H9 (cell line): ENCODE results near the gene C14orf132. TPM values are rescaled to one million over a fixed set of nuclear protein-coding genes. Genes with fewer than 3 reads are reported as not detected.

Experiments used
- DNase-seq: peaks from one replicate; pipeline ENCODE4 v3.0.0-alpha.2; 2017
- H2AFZ ChIP-seq: one replicate; pipeline ENCODE4 v1.6.1; 2013; ENCODE audit warnings: mild to moderate bottlenecking, low read length, control low read depth, moderate library complexity
- H2AK5ac ChIP-seq: 2 replicates; pipeline ENCODE4 v1.6.1; 2013; ENCODE audit warnings: low read length, control low read depth, mixed read lengths; ENCODE audit not compliant: insufficient read length
- H2BK120ac ChIP-seq: one replicate; pipeline ENCODE4 v1.6.1; 2013; ENCODE audit warnings: low read depth, mild to moderate bottlenecking, low read length, control low read depth, inconsistent platforms; ENCODE audit not compliant: poor library complexity, severe bottlenecking
- H2BK12ac ChIP-seq: 2 replicates; pipeline ENCODE4 v1.6.1; 2013; ENCODE audit warnings: low read length, control low read depth, mixed read lengths, low read depth; ENCODE audit not compliant: insufficient read length
- H2BK15ac ChIP-seq: 2 replicates; pipeline ENCODE4 v1.6.1; 2013; ENCODE audit warnings: low read depth, low read length, control low read depth
- H2BK20ac ChIP-seq: one replicate; pipeline ENCODE4 v1.6.1; 2013; ENCODE audit warnings: low read depth, mild to moderate bottlenecking, low read length, control low read depth, inconsistent platforms; ENCODE audit not compliant: poor library complexity, severe bottlenecking
- H2BK5ac ChIP-seq: 2 replicates; pipeline ENCODE4 v1.6.1; 2013; ENCODE audit warnings: low read length, control low read depth, mixed read lengths; ENCODE audit not compliant: insufficient read length
- H3K14ac ChIP-seq: 2 replicates; pipeline ENCODE4 v1.6.1; 2013; ENCODE audit warnings: low read length, control low read depth; ENCODE audit not compliant: insufficient read depth
- H3K18ac ChIP-seq: 2 replicates; pipeline ENCODE4 v1.6.1; 2013; ENCODE audit warnings: low read depth, mild to moderate bottlenecking, mixed read lengths, low read length, control low read depth; ENCODE audit not compliant: insufficient read length
- H3K23ac ChIP-seq: 2 replicates; pipeline ENCODE4 v1.6.1; 2013; ENCODE audit warnings: low read length, control low read depth, mixed read lengths, low read depth; ENCODE audit not compliant: insufficient read length
- H3K23me2 ChIP-seq: 2 replicates; pipeline ENCODE4 v1.6.1; 2013; ENCODE audit warnings: low read depth, mild to moderate bottlenecking, mixed read lengths, low read length, control low read depth; ENCODE audit not compliant: insufficient read length, poor library complexity, severe bottlenecking
- H3K27ac ChIP-seq: 2 replicates; pipeline ENCODE4 v1.5.1; 2013; ENCODE audit warnings: low read length, control low read depth, mixed read lengths, low read depth; ENCODE audit not compliant: insufficient read length
- H3K27me3 ChIP-seq: 2 replicates; pipeline ENCODE4 v1.6.1; 2013; ENCODE audit warnings: low read length, control low read depth, inconsistent platforms; ENCODE audit not compliant: insufficient read depth
- H3K4ac ChIP-seq: 2 replicates; pipeline ENCODE4 v1.6.1; 2013; ENCODE audit warnings: low read depth, mild to moderate bottlenecking, control low read depth, inconsistent platforms, low read length, moderate library complexity
- H3K4me1 ChIP-seq: 2 replicates; pipeline ENCODE4 v1.6.1; 2013; ENCODE audit warnings: low read length, control low read depth, inconsistent platforms; ENCODE audit not compliant: insufficient read depth
- H3K4me2 ChIP-seq: 2 replicates; pipeline ENCODE4 v1.6.1; 2013; ENCODE audit warnings: low read length, control low read depth, mixed read lengths; ENCODE audit not compliant: insufficient read length, insufficient read depth
- H3K56ac ChIP-seq: 2 replicates; pipeline ENCODE4 v1.6.1; 2013; ENCODE audit warnings: low read depth, mild to moderate bottlenecking, mixed read lengths, low read length, control low read depth; ENCODE audit not compliant: insufficient read length
- H3K79me1 ChIP-seq: 2 replicates; pipeline ENCODE4 v1.6.1; 2013; ENCODE audit warnings: low read depth, mild to moderate bottlenecking, moderate library complexity, low read length, control low read depth, inconsistent platforms; ENCODE audit not compliant: insufficient read depth, poor library complexity, severe bottlenecking
- H3K79me2 ChIP-seq: 2 replicates; pipeline ENCODE4 v1.6.1; 2013; ENCODE audit warnings: low read length, control low read depth, inconsistent platforms; ENCODE audit not compliant: insufficient read depth
- H3K9ac ChIP-seq: 2 replicates; pipeline ENCODE4 v1.6.1; 2013; ENCODE audit warnings: low read length, control low read depth, mixed read lengths; ENCODE audit not compliant: insufficient read length; ENCODE audit errors: extremely low read depth
- H3K9me3 ChIP-seq: one replicate; pipeline ENCODE4 v1.6.1; 2013; ENCODE audit warnings: low read depth, low read length, inconsistent platforms; ENCODE audit not compliant: control insufficient read depth
- H3T11ph ChIP-seq: one replicate; pipeline ENCODE4 v1.6.1; 2013; ENCODE audit warnings: mild to moderate bottlenecking, low read length, control low read depth, inconsistent platforms
- H4K20me1 ChIP-seq: one replicate; pipeline ENCODE4 v1.6.1; 2013; ENCODE audit not compliant: control insufficient read depth, insufficient read length, insufficient read depth
- H4K5ac ChIP-seq: 2 replicates; pipeline ENCODE4 v1.6.1; 2013; ENCODE audit warnings: low read depth, mild to moderate bottlenecking, mixed read lengths, low read length, control low read depth; ENCODE audit not compliant: insufficient read length
- H4K8ac ChIP-seq: replicated peaks from 2 replicates; pipeline ENCODE4 v1.6.1; 2013; ENCODE audit warnings: low read length, control low read depth, mixed read lengths, low read depth; ENCODE audit not compliant: insufficient read length
- H4K91ac ChIP-seq: 2 replicates; pipeline ENCODE4 v1.6.1; 2013; ENCODE audit warnings: low read depth, mild to moderate bottlenecking, moderate library complexity, mixed read lengths, low read length, control low read depth; ENCODE audit not compliant: insufficient read length
- H3K27ac Mint-ChIP-seq, 3 experiments: 2 replicates in 2 of 3; 3 replicates in 1 of 3; pipeline ENCODE4 v1.8.0; 2020 to 2021; ENCODE audit warnings: mixed read lengths in 3 of 3, mild to moderate bottlenecking in 1 of 3, moderate library complexity in 1 of 3
- H3K27me3 Mint-ChIP-seq: 2 replicates; pipeline ENCODE4 v1.8.0; 2021; ENCODE audit warnings: low read depth, mild to moderate bottlenecking, moderate library complexity, mixed read lengths
- H3K36me3 Mint-ChIP-seq, 3 experiments: 2 replicates in 2 of 3; 3 replicates in 1 of 3; pipeline ENCODE4 v1.8.0; 2020 to 2021; ENCODE audit warnings: low read depth in 3 of 3, mixed read lengths in 3 of 3; ENCODE audit not compliant: insufficient read depth in 1 of 3
- H3K4me1 Mint-ChIP-seq, 2 experiments: 2 replicates each; pipeline ENCODE4 v1.8.0; 2020; ENCODE audit warnings: mixed read lengths in 2 of 2
- H3K4me3 Mint-ChIP-seq, 2 experiments: 2 replicates in 1 of 2; 3 replicates in 1 of 2; pipeline ENCODE4 v1.8.0; 2020 to 2021; ENCODE audit warnings: mild to moderate bottlenecking in 2 of 2, mixed read lengths in 2 of 2, moderate library complexity in 1 of 2
- H3K9me3 Mint-ChIP-seq, 2 experiments: 2 replicates in 1 of 2; 3 replicates in 1 of 2; pipeline ENCODE4 v1.8.0; 2020; ENCODE audit warnings: mild to moderate bottlenecking in 2 of 2, mixed read lengths in 2 of 2, moderate library complexity in 1 of 2
- WGBS: extraction: QIAGEN DNeasy Blood & Tissue Kit; methylation state at CpG from one replicate; pipeline ENCODE4 v1.1.7; 2013; ENCODE audit warnings: missing lambda C conversion rate, low lambda C conversion rate, mixed read lengths; ENCODE audit not compliant: insufficient read length; ENCODE audit errors: extremely low coverage; 5-methylcytosine and 5-hydroxymethylcytosine counted together
- total RNA-seq: library from RNA; stranded (reverse); gene quantifications from 2 replicates; pipeline ENCODE4 v1.2.1, GENCODE V29; 2021
- TF ChIP-seq, protein P1 (sequence below): fragments of 200-600 bp; sonication (generic); conservative IDR thresholded peaks from 3 replicates; pipeline ENCODE4 v1.8.0; 2021; ENCODE audit warnings: antibody characterized with exemption, mild to moderate bottlenecking

The C14orf132 gene
- total RNA-seq, 1 experiment from 2014 or later = 5.7 TPM

DNA sequence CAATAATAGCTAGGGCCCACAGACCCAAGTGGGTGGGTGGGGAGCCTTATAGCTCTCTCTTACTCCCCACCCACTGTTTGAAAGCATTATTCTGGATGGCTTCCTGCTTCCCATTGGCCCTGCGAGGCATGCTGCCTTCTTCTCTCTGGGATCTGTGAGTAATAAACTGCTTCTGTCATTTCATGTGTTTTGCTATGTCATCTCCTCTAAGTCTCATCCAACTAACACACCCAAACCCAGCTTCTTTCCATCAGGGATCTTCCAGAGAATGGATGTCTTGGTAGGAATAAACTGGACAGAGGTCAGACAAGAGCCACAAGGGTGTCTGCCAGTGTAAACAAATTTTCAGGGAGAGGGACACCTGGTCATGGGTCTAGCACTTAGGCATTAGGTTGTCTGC lies 99.1 kb downstream of the C14orf132 start:
- H3T11ph ChIP-seq = no peak overlapping the region
- no peak overlapping the region for H3K56ac ChIP-seq
- H3K4me3 Mint-ChIP-seq = no peak overlapping the region
- H2BK12ac ChIP-seq = no peak overlapping the region
- no peak overlapping the region for H2AK5ac ChIP-seq
- no peak overlapping the region for H2AFZ ChIP-seq
- H4K20me1 ChIP-seq = no peaks in the 10 kb centered on the region
- H2BK20ac ChIP-seq = no peak overlapping the region
- TF ChIP-seq, protein P1, sequence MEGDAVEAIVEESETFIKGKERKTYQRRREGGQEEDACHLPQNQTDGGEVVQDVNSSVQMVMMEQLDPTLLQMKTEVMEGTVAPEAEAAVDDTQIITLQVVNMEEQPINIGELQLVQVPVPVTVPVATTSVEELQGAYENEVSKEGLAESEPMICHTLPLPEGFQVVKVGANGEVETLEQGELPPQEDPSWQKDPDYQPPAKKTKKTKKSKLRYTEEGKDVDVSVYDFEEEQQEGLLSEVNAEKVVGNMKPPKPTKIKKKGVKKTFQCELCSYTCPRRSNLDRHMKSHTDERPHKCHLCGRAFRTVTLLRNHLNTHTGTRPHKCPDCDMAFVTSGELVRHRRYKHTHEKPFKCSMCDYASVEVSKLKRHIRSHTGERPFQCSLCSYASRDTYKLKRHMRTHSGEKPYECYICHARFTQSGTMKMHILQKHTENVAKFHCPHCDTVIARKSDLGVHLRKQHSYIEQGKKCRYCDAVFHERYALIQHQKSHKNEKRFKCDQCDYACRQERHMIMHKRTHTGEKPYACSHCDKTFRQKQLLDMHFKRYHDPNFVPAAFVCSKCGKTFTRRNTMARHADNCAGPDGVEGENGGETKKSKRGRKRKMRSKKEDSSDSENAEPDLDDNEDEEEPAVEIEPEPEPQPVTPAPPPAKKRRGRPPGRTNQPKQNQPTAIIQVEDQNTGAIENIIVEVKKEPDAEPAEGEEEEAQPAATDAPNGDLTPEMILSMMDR = no peak
- no peak overlapping the region for H4K8ac ChIP-seq
- no peaks in the 10 kb centered on the region for H3K79me1 ChIP-seq
- peaks cover 28% of the 10 kb centered on the region for H3K27me3 Mint-ChIP-seq
- no peak overlapping the region for H3K4ac ChIP-seq
- H3K23me2 ChIP-seq = no peaks in the 10 kb centered on the region
- H2BK120ac ChIP-seq = no peak overlapping the region
- WGBS = no CpG with 5 or more reads among the region's 1 CpG
- no peaks in the 10 kb centered on the region for H3K4me1 ChIP-seq
- H3K27me3 ChIP-seq = no peaks in the 10 kb centered on the region
- H3K27ac Mint-ChIP-seq = no peak overlapping the region
- H3K4me2 ChIP-seq = no peak overlapping the region
- no peaks in the 10 kb centered on the region for H3K36me3 Mint-ChIP-seq
- no peak overlapping the region for H3K9ac ChIP-seq
- H3K9me3 ChIP-seq = no peaks in the 10 kb centered on the region
- no peak overlapping the region for H3K23ac ChIP-seq
- H3K9me3 Mint-ChIP-seq = peaks cover 0 to 11% of the 10 kb centered on the region in 2 experiments; a peak in 4 of 5 replicates
- H4K5ac ChIP-seq = no peak overlapping the region
- H4K91ac ChIP-seq = no peak overlapping the region
- no peak overlapping the region for H3K14ac ChIP-seq
- no peak for DNase-seq
- H3K4me1 Mint-ChIP-seq = no peaks in the 10 kb centered on the region
- H2BK5ac ChIP-seq = no peak overlapping the region
- H2BK15ac ChIP-seq = no peak overlapping the region
- H3K27ac ChIP-seq = no peak overlapping the region
- H3K18ac ChIP-seq = no peak overlapping the region
- no peaks in the 10 kb centered on the region for H3K79me2 ChIP-seq
